Left lung (tissue), 10 donors: ENCODE data around the gene HIBCH. TPM values are rescaled to one million over a fixed set of nuclear protein-coding genes. Genes with fewer than 3 reads are reported as not detected.
A peak's percentile ranks its signal among the peaks of the same experiment; 100 is the strongest.

Experiments
- ATAC-seq: fragments of 200-7000 bp; cut with Tn5 transposase; one replicate; pipeline ENCODE4 v1.9.1; 2020; ENCODE audit warnings: moderate library complexity
- DNase-seq, 4 donors: peaks; one replicate each; pipeline ENCODE4 v3.0.0-alpha.2; 2013 to 2020
- H3K27ac ChIP-seq, 2 donors: fragments of 200-600 bp; sonication (generic) in 1 of 2; one replicate each; pipeline versions ENCODE4 v1.5.0 to v1.8.0; 2020 to 2021
- H3K27me3 ChIP-seq, 2 donors: fragments of 200-600 bp; sonication (generic) in 1 of 2; one replicate each; pipeline versions ENCODE4 v1.5.0 to v1.8.0; 2020 to 2021
- H3K36me3 ChIP-seq, 2 donors: fragments of 200-600 bp; sonication (generic) in 1 of 2; one replicate each; pipeline versions ENCODE4 v1.5.0 to v1.8.0; 2020 to 2021
- H3K4me1 ChIP-seq, 2 donors: fragments of 200-600 bp; one replicate each; pipeline ENCODE4 v1.8.0; 2021
- H3K4me3 ChIP-seq, 2 donors: fragments of 200-600 bp; sonication (generic) in 1 of 2; one replicate each; pipeline versions ENCODE4 v1.5.0 to v1.8.0; 2020 to 2021; ENCODE audit warnings: mild to moderate bottlenecking in 1 of 2
- H3K9me3 ChIP-seq, 2 donors: fragments of 200-600 bp; sonication (generic) in 1 of 2; one replicate each; pipeline versions ENCODE4 v1.5.0 to v1.8.0; 2020 to 2021
- CTCF ChIP-seq, 2 donors: fragments of 200-600 bp; sonication (generic) in 1 of 2; IDR thresholded peaks; one replicate each; pipeline versions ENCODE4 v1.5.0 to v1.8.0; 2021; ENCODE audit warnings: antibody characterized with exemption in 2 of 2
- intact Hi-C, 2 donors: fragments of 100-400 bp; cut with DNase I; formaldehyde crosslinking; loops; one replicate each; pipeline versions ENCODE4 v1.11.2 to v1.14.2; 2022
- polyA plus RNA-seq, 6 donors: library from polyadenylated mRNA; unstranded; fragments of 120-200 nt; gene quantifications; one replicate each; pipeline ENCODE4 v1.2.1, GENCODE V29; 2013; ENCODE audit not compliant: insufficient read length in 6 of 6
- total RNA-seq, 2 donors: library from RNA; stranded (reverse); fragmentation: NEBNext Ultra II Directional; extraction: Animal tissue kit (Norgen Biotek cat#: 25700); gene quantifications; one replicate each; pipeline ENCODE4 v1.2.1, GENCODE V29; 2021
- donor health status: DM: no; HTN: yes; CAD: no.
- donor health status: DM: no; HTN: no; CAD: no.

Gene HIBCH
- total and polyA plus RNA-seq, 8 donors = 31.8 to 86.8 (median 71.9) TPM

DNA sequence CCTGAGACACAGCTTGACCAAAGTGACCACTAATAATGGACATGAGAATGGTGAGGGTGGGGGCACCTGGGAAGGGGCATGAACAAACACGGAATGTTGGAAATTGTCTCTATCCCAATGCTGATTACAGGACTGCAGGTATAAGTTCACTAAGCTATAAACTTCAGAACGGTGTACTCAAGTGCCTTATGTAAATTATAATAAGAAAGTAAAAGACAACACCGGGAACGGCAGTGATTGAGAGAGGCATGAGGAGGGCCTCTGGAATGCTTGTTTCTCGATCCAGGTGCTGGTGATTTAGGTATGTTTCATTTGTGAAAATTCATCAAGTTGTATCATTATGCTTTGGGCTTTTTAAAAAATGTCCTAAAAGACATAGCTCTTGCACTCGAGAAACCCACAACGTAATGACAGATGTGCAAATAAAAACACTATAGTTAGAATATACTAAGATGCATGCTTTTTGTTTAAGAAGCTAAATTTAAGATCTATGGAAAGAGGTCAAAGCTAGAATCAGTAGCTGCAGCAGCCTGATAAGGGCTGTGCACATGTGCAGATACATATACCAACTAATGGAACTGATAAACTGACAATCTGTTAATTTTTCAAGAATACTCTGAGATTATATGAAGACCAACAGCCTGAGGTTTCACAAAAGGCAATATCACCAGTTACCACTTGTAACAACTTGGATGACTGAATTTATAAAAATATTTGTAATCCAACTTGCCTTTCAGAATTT is 7.6 kb downstream of the HIBCH start:
- no peak for TF ChIP-seq CTCF (IDR thresholded peaks at IDR 0.05)
- H3K27ac ChIP-seq = no peak overlapping the region
- no peak overlapping the region for H3K4me3 ChIP-seq
- intact Hi-C loops = no loop called here
- H3K4me1 ChIP-seq = peaks cover 0 to 12% of the 10 kb centered on the region in 2 donors
- no peak for DNase-seq
- ATAC-seq = peak; percentile 84
- H3K27me3 ChIP-seq = no peaks in the 10 kb centered on the region
- no peaks in the 10 kb centered on the region for H3K9me3 ChIP-seq
- peaks cover 5 to 14% of the 10 kb centered on the region in 2 donors for H3K36me3 ChIP-seq

DNA sequence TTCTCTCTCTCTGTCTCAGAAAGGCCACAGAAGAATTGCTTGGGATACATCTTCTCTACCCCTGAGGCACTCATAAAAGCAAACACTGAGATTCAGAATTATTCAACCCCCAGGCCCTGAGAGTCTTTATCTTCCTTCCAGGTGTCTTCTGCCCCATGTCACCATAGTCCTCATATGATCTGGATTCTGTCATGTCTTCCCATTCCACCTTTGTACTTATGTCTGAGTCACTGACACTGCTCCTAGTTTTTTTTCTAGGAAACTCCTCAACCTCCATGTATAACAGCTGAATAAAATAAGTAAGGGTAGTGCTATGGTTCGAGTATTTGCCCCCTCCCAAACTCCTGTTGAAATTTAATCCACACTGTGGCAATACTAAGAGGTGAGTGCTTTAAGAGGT is 11.6 kb downstream of the HIBCH start:
- Histone ChIP-seq H3K4me3 (no peak overlapping the region), H3K36me3 (peaks cover 5 to 17% of the 10 kb centered on the region in 2 donors), H3K9me3 (no peaks in the 10 kb centered on the region), H3K27me3 (no peaks in the 10 kb centered on the region), H3K4me1 (peaks cover 0 to 3% of the 10 kb centered on the region in 2 donors), H3K27ac (no peak overlapping the region)
- no peak for TF ChIP-seq CTCF (IDR thresholded peaks at IDR 0.05)
- no peak for DNase-seq
- ATAC-seq = no peak
- intact Hi-C loops = no loop called here

GRCh38 chr2:190304404-190304803 is 15.2 kb downstream of the HIBCH start:
- TF ChIP-seq CTCF (IDR thresholded peaks at IDR 0.05) = no peak
- H3K9me3 ChIP-seq = no peaks in the 10 kb centered on the region
- H3K27me3 ChIP-seq = no peaks in the 10 kb centered on the region
- no peaks in the 10 kb centered on the region for H3K4me1 ChIP-seq
- no peak overlapping the region for H3K4me3 ChIP-seq
- DNase-seq = no peak
- no peak overlapping the region for H3K27ac ChIP-seq
- H3K36me3 ChIP-seq = peaks cover 0 to 4% of the 10 kb centered on the region in 2 donors
- ATAC-seq = no peak
- intact Hi-C loops = no loop called here

DNA sequence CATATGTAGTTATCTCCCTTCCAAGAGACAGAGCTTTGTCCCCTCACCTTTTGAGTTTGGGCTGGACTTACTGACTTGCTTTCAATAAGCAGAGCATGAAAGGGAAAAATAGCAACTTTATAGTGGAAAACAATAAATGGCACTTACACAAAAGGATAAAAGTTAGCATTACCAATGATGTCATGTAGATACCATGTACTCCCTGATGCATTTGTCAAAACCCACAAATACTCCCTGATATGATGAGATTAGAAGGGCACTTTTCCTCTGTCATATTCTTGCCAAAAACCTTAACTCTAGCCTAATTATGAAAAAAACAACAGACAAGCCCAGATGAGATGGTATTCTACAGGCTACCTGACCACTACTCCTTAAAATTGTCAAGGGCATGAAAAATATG is 16.0 kb downstream of the HIBCH start:
- DNase-seq (no peak), ATAC-seq (no peak)
- H3K9me3 ChIP-seq = no peaks in the 10 kb centered on the region
- H3K27ac ChIP-seq = no peak overlapping the region
- no peak overlapping the region for H3K4me3 ChIP-seq
- peaks cover 0 to 3% of the 10 kb centered on the region in 2 donors for H3K36me3 ChIP-seq
- H3K27me3 ChIP-seq = no peaks in the 10 kb centered on the region
- intact Hi-C loops = no loop called here
- H3K4me1 ChIP-seq = no peaks in the 10 kb centered on the region
- no peak for TF ChIP-seq CTCF (IDR thresholded peaks at IDR 0.05)

- no peaks in the 10 kb centered on the region for H3K27me3 ChIP-seq
- no peaks in the 10 kb centered on the region for H3K9me3 ChIP-seq
- no peak for TF ChIP-seq CTCF (IDR thresholded peaks at IDR 0.05)
- H3K36me3 ChIP-seq = peaks cover 0 to 3% of the 10 kb centered on the region in 2 donors
- no peak for DNase-seq
- ATAC-seq = no peak
- no peak overlapping the region for H3K4me3 ChIP-seq
- no peak overlapping the region for H3K27ac ChIP-seq
- no peaks in the 10 kb centered on the region for H3K4me1 ChIP-seq
- intact Hi-C loops = no loop called here
Measured at GRCh38 chr2:190302052-190302451, 17.6 kb downstream of the HIBCH start.
